ENCODE measurements around the gene B3GNT8.

Gene B3GNT8

GRCh38 chr19:41449079-41449864 is 22.1 kb upstream of the B3GNT8 start:
- Histone ChIP-seq H3K27me3 (ENCODE audit: control insufficient read depth, insufficient read depth, low read length) (no peaks in the 10 kb centered on the region), H3K9ac (no peak overlapping the region), H3K9me3 (ENCODE audit: control insufficient read depth, low read length) (no peaks in the 10 kb centered on the region), H3K79me2 (no peaks in the 10 kb centered on the region), H3K4me1 (no peaks in the 10 kb centered on the region), H3K4me3 (ENCODE audit: low read depth, low read length) (no peak overlapping the region), H3K27ac (no peak overlapping the region), H3K4me2 (ENCODE audit: low read length) (peak overlapping the region; percentile 68), H3K36me3 (ENCODE audit: control insufficient read depth, insufficient read depth, low read length) (no peaks in the 10 kb centered on the region), H2AFZ (peak overlapping the region; percentile 45)
- TF ChIP-seq CTCF (IDR thresholded peaks at IDR 0.05) = peak; percentile 99

- Histone ChIP-seq H3K9ac (no peak overlapping the region), H3K4me1 (no peaks in the 10 kb centered on the region), H3K79me2 (no peaks in the 10 kb centered on the region), H2AFZ (no peak overlapping the region), H3K9me3 (ENCODE audit: control insufficient read depth, low read length) (no peaks in the 10 kb centered on the region), H3K4me2 (ENCODE audit: low read length) (no peak overlapping the region), H3K4me3 (ENCODE audit: low read depth, low read length) (no peak overlapping the region), H3K36me3 (ENCODE audit: control insufficient read depth, insufficient read depth, low read length) (no peaks in the 10 kb centered on the region), H3K27ac (no peak overlapping the region), H3K27me3 (ENCODE audit: control insufficient read depth, insufficient read depth, low read length) (no peaks in the 10 kb centered on the region)
- no peak for TF ChIP-seq CTCF (IDR thresholded peaks at IDR 0.05)
Measured at GRCh38 chr19:41447732-41448332, 20.7 kb upstream of the B3GNT8 start.

GRCh38 chr19:41445575-41445974 is 18.4 kb upstream of the B3GNT8 start:
- Histone ChIP-seq H3K9me3 (ENCODE audit: control insufficient read depth, low read length) (no peaks in the 10 kb centered on the region), H3K79me2 (no peaks in the 10 kb centered on the region), H3K9ac (no peak overlapping the region), H3K36me3 (ENCODE audit: control insufficient read depth, insufficient read depth, low read length) (no peaks in the 10 kb centered on the region), H3K4me1 (no peaks in the 10 kb centered on the region), H2AFZ (no peak overlapping the region), H3K27me3 (ENCODE audit: control insufficient read depth, insufficient read depth, low read length) (no peaks in the 10 kb centered on the region), H3K4me3 (ENCODE audit: low read depth, low read length) (no peak overlapping the region), H3K27ac (no peak overlapping the region), H3K4me2 (ENCODE audit: low read length) (no peak overlapping the region)
- no peak for TF ChIP-seq CTCF (IDR thresholded peaks at IDR 0.05)

- H3K36me3 ChIP-seq (ENCODE audit: control insufficient read depth, insufficient read depth, low read length) = no peaks in the 10 kb centered on the region
- no peak overlapping the region for H3K27ac ChIP-seq
- no peaks in the 10 kb centered on the region for H3K4me1 ChIP-seq
- H3K27me3 ChIP-seq (ENCODE audit: control insufficient read depth, insufficient read depth, low read length) = no peaks in the 10 kb centered on the region
- TF ChIP-seq CTCF (IDR thresholded peaks at IDR 0.05) = no peak
- H3K4me3 ChIP-seq (ENCODE audit: low read depth, low read length) = no peak overlapping the region
- H3K79me2 ChIP-seq = no peaks in the 10 kb centered on the region
- no peaks in the 10 kb centered on the region for H3K9me3 ChIP-seq (ENCODE audit: control insufficient read depth, low read length)
- H3K9ac ChIP-seq = no peak overlapping the region
- no peak overlapping the region for H3K4me2 ChIP-seq (ENCODE audit: low read length)
- no peak overlapping the region for H2AFZ ChIP-seq
Measured at GRCh38 chr19:41443813-41444455, 16.8 kb upstream of the B3GNT8 start.
